Measurements from ENCODE around the gene MICAL2.

DNA sequence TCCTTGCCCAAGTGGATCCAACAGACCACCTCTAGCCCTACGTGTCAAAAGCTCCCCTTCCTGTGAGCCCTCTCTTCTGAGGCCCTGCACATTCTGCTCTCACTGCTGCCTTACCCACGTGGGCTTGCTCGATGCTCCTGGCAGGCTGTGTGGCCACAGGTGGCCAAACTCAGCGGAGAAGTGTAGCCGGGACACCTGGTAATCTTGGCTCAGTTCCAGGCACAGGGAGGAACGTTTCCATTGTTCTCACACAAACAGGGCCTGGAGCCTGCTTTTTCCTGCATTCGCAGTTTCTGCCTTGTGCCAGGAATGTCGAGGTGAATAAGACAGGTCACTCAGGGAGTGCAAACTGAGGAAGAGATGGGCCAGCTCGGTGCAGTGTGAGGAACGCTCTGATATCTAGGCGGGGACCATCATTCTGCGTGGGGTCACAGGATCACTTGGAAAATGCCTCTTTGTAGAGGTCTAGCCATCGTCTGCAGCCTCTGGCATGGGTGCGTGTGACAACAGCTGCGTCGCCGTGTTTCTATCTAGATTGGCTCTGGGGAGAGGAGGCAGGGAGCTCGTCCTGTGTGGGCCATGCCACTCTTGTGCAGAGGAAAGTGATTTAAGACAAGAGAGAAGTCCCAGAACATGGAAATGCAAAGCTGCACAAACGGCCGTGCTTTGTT, 139.3 kb downstream of the MICAL2 start:
- TF ChIP-seq ARNTL (CRISPR knock-in tag; IDR thresholded peaks at IDR 0.05; ENCODE audit: borderline replicate concordance, low read depth) (no peak), RARB (CRISPR knock-in tag; IDR thresholded peaks at IDR 0.05) (no peak), SNAI2 (CRISPR knock-in tag; IDR thresholded peaks at IDR 0.05) (no peak)
